Brain microvascular endothelial cell (primary cell): Measurements from ENCODE around the gene TRDN.

Experiments
- DNase-seq: peaks from one replicate; pipeline ENCODE4 v3.0.0-alpha.2; 2020
- H3K27ac ChIP-seq: fragments of 250-450 bp; sonication (Bioruptor Pico); 2 replicates; pipeline ENCODE4 v1.5.1; 2020; ENCODE audit warnings: mild to moderate bottlenecking, moderate library complexity
- H3K27me3 ChIP-seq: fragments of 250-450 bp; sonication (Bioruptor Pico); replicated peaks from 2 replicates; pipeline ENCODE4 v1.5.1; 2020; ENCODE audit warnings: mild to moderate bottlenecking
- H3K36me3 ChIP-seq: fragments of 250-450 bp; sonication (Bioruptor Pico); replicated peaks from 2 replicates; pipeline ENCODE4 v1.5.1; 2020; ENCODE audit warnings: mild to moderate bottlenecking
- H3K4me3 ChIP-seq: 2 replicates; pipeline ENCODE4 v1.5.1; 2011; ENCODE audit warnings: low read depth, mild to moderate bottlenecking, control low read depth, low read length, moderate library complexity
- CTCF ChIP-seq: IDR thresholded peaks from 2 replicates; pipeline ENCODE4 v1.5.1; 2011; ENCODE audit warnings: low read depth, mild to moderate bottlenecking, moderate library complexity, low read length, control low read depth, inconsistent platforms; ENCODE audit errors: missing control alignments
- in situ Hi-C: cut with HindIII; loops from 2 replicates; pipeline ENCODE4 v1.10.0; 2017; ENCODE audit warnings: low sequenced_read_pairs, low pct_ligation_motif_present

Gene TRDN

GRCh38 chr6:123636282-123636681, 468 bp downstream of the TRDN start:
- in situ Hi-C loops = no loop called here
- no peak overlapping the region for H3K4me3 ChIP-seq
- no peak for DNase-seq
- TF ChIP-seq CTCF = no peak
- H3K27ac ChIP-seq = no peak overlapping the region
- H3K27me3 ChIP-seq = no peaks in the 10 kb centered on the region
- no peaks in the 10 kb centered on the region for H3K36me3 ChIP-seq

GRCh38 chr6:123635567-123635966, 1.2 kb downstream of the TRDN start:
- no peak for TF ChIP-seq CTCF

GRCh38 chr6:123635144-123635543, 1.6 kb downstream of the TRDN start:
- Histone ChIP-seq H3K27me3 (no peaks in the 10 kb centered on the region), H3K36me3 (no peaks in the 10 kb centered on the region), H3K27ac (no peak overlapping the region), H3K4me3 (no peak overlapping the region)
- no peak for TF ChIP-seq CTCF
- DNase-seq = no peak
- in situ Hi-C loops = no loop called here

More at GRCh38 chr6:123635567-123635966, 1.2 kb downstream of the TRDN start:
- no peak for DNase-seq
- no peaks in the 10 kb centered on the region for H3K27me3 ChIP-seq
- H3K4me3 ChIP-seq = no peak overlapping the region
- in situ Hi-C loops = no loop called here
- no peaks in the 10 kb centered on the region for H3K36me3 ChIP-seq
- no peak overlapping the region for H3K27ac ChIP-seq

- Histone ChIP-seq H3K36me3 (no peaks in the 10 kb centered on the region), H3K27me3 (no peaks in the 10 kb centered on the region), H3K27ac (no peak overlapping the region), H3K4me3 (no peak overlapping the region)
- in situ Hi-C loops = no loop called here
- no peak for DNase-seq
- TF ChIP-seq CTCF = no peak
Measured at GRCh38 chr6:123632641-123633040, 4.1 kb downstream of the TRDN start.

- Histone ChIP-seq H3K36me3 (no peaks in the 10 kb centered on the region), H3K27ac (no peak overlapping the region), H3K27me3 (no peaks in the 10 kb centered on the region), H3K4me3 (no peak overlapping the region)
- no peak for DNase-seq
- TF ChIP-seq CTCF = no peak
- in situ Hi-C loops = no loop called here
Measured at GRCh38 chr6:123629258-123629941, 7.3 kb downstream of the TRDN start.

GRCh38 chr6:123625696-123626095, 11.1 kb downstream of the TRDN start:
- Histone ChIP-seq H3K4me3 (no peak overlapping the region), H3K36me3 (no peaks in the 10 kb centered on the region), H3K27ac (no peak overlapping the region), H3K27me3 (no peaks in the 10 kb centered on the region)
- in situ Hi-C loops = no loop called here
- no peak for DNase-seq
- TF ChIP-seq CTCF = no peak
